ENCODE data around the gene KCTD21.

KCTD21 gene

DNA sequence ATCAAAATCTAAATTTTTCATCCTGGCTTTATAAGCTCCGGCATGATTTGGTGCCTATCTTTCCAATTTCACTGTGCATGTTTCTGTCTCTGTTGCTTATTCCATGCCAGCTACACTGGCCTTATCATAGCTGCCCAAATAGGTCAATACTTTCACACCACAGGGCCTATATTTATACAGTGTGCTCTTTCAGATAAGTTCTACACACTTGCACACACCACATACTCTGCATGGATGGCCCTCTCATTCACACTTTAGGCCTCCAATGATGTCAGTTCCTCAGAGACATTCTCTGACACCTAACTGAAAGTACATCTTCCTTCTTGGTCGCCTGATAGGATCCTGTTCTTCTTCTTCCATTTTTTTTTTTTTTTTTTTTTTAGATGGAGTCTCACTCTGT is 56.0 kb downstream of the KCTD21 start:
- H3K9me3 ChIP-seq (ENCODE audit: control insufficient read depth, insufficient read depth, low read length), result no peaks in the 10 kb centered on the region
- H3K27ac ChIP-seq (ENCODE audit: low read depth, low read length), result no peak overlapping the region
- no peak overlapping the region for H3K4me3 ChIP-seq (ENCODE audit: low read depth, low read length)
- H3K4me1 ChIP-seq (ENCODE audit: control insufficient read depth, insufficient read depth, low read length), result no peaks in the 10 kb centered on the region
- H3K36me3 ChIP-seq (ENCODE audit: control insufficient read depth, insufficient read depth, low read length), result peaks cover 35% of the 10 kb centered on the region
- no peak overlapping the region for H3K9ac ChIP-seq (ENCODE audit: low read depth, low read length)
- no peaks in the 10 kb centered on the region for H3K27me3 ChIP-seq (ENCODE audit: control insufficient read depth, insufficient read depth, low read length)

DNA sequence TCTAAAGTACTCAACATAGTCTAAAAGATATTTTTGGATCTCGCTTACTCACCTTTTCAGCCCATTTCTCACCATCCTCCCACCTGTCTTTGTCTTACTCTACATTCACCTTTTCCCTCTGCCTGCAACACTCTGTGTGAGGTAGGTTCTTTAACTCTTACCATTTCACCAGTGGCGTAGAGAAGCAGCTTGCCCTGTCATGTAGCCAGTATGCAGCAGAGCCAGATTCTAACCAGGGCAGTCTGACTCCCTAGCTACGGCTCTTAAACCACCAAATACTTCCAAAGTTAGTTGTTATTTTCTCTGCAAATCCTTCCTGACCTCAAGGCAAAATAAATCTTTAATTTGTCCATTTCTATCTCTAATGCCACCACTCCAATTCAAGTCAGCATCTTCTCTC is 56.5 kb downstream of the KCTD21 start:
- no peaks in the 10 kb centered on the region for H3K27me3 ChIP-seq (ENCODE audit: control insufficient read depth, insufficient read depth, low read length)
- no peaks in the 10 kb centered on the region for H3K9me3 ChIP-seq (ENCODE audit: control insufficient read depth, insufficient read depth, low read length)
- H3K36me3 ChIP-seq (ENCODE audit: control insufficient read depth, insufficient read depth, low read length), result peaks cover 32% of the 10 kb centered on the region
- no peak overlapping the region for H3K27ac ChIP-seq (ENCODE audit: low read depth, low read length)
- H3K9ac ChIP-seq (ENCODE audit: low read depth, low read length), result no peak overlapping the region
- H3K4me1 ChIP-seq (ENCODE audit: control insufficient read depth, insufficient read depth, low read length), result no peaks in the 10 kb centered on the region
- no peak overlapping the region for H3K4me3 ChIP-seq (ENCODE audit: low read depth, low read length)

DNA sequence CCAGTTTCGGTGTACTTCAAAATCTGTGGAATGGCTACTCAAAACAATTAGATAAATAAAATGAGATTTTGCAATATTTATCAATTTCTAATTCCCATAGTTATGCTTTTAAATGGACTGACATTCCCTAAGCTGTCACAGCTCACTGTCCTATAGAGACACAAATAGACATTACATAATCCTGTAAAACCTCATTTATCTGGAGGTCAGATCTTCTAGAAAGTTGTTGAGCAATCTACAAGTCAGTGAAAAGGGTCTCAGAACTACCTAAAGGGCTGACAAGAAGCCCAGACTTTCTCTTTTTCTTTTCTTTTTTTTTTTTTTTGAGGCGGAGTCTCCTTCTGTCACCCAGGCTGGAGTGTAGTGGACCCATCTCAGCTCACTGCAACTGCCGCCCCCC is 61.0 kb downstream of the KCTD21 start:
- H3K4me1 ChIP-seq (ENCODE audit: control insufficient read depth, insufficient read depth, low read length), result no peaks in the 10 kb centered on the region
- H3K4me3 ChIP-seq (ENCODE audit: low read depth, low read length), result no peak overlapping the region
- H3K27me3 ChIP-seq (ENCODE audit: control insufficient read depth, insufficient read depth, low read length), result no peaks in the 10 kb centered on the region
- no peak overlapping the region for H3K9ac ChIP-seq (ENCODE audit: low read depth, low read length)
- peaks cover 28% of the 10 kb centered on the region for H3K36me3 ChIP-seq (ENCODE audit: control insufficient read depth, insufficient read depth, low read length)
- H3K27ac ChIP-seq (ENCODE audit: low read depth, low read length), result no peak overlapping the region
- H3K9me3 ChIP-seq (ENCODE audit: control insufficient read depth, insufficient read depth, low read length), result no peaks in the 10 kb centered on the region
